SK-N-SH (cell line): ENCODE measurements around the gene DIRAS2. TPM values are rescaled to one million over a fixed set of nuclear protein-coding genes. Genes with fewer than 3 reads are reported as not detected.
"Not testable (repeated sequence)": the region's sequence is repeated elsewhere in the genome, so short reads cannot be mapped to it uniquely, and the experiment has no call there.

ENCODE experiments used
- CTCF ChIA-PET: fragments of 300-600, 350-600 bp; formaldehyde crosslinking; extraction: SDS; loops from one replicate; lab custom pipeline; 2021; lab: Yijun Ruan, JAX
- POLR2A ChIA-PET: fragments of 350-600 bp; sonication (Branson Sonifier 250); formaldehyde crosslinking; extraction: SDS; loops from one replicate; lab custom pipeline; 2020; ENCODE audit warnings: antibody characterized with exemption, inconsistent platforms; lab: Yijun Ruan, JAX
- DNase-seq: peaks from one replicate; pipeline ENCODE4 v3.0.0; 2012
- H2AFZ ChIP-seq: fragments of 200-600 bp; sonication (generic); 2 replicates; pipeline ENCODE4 v1.8.1; 2016; ENCODE audit warnings: antibody characterized with exemption, mild to moderate bottlenecking, low read depth
- H3F3A ChIP-seq: fragments of 200-600 bp; sonication (generic); replicated peaks from 2 replicates; pipeline ENCODE3; 2016; ENCODE audit warnings: antibody characterized with exemption, mild to moderate bottlenecking; ENCODE audit not compliant: insufficient read depth
- H3K27ac ChIP-seq, 2 experiments: fragments of 200-500 bp in 1 of 2; fragments of 200-600 bp in 1 of 2; sonication (Bioruptor generic) in 1 of 2; sonication (generic), shearing (Covaris generic) in 1 of 2; 2 replicates each; pipeline versions ENCODE4 v1.5.1 to v1.6.1; 2014 to 2016; ENCODE audit warnings: low read depth in 2 of 2, inconsistent platforms in 1 of 2, low read length in 1 of 2, mild to moderate bottlenecking in 1 of 2, mixed read lengths in 1 of 2
- H3K27me3 ChIP-seq: fragments of 200-600 bp; sonication (generic), shearing (Covaris generic); 2 replicates; pipeline ENCODE4 v1.6.1; 2016; ENCODE audit warnings: mixed run types; ENCODE audit not compliant: insufficient read depth
- H3K36me3 ChIP-seq, 2 experiments: fragments of 200-500 bp in 1 of 2; fragments of 200-600 bp in 1 of 2; sonication (Bioruptor generic) in 1 of 2; sonication (generic) in 1 of 2; replicated peaks in 1 of 2; 2 replicates each; pipeline versions ENCODE3 to v1.5.1; 2014 to 2016; ENCODE audit warnings: low read length in 1 of 2, mild to moderate bottlenecking in 1 of 2; ENCODE audit not compliant: insufficient read depth in 2 of 2, control insufficient read depth in 1 of 2
- H3K4me1 ChIP-seq, 2 experiments: fragments of 200-500 bp in 1 of 2; fragments of 200-600 bp in 1 of 2; sonication (Bioruptor generic) in 1 of 2; sonication (generic), shearing (Covaris generic) in 1 of 2; 2 replicates each; pipeline versions ENCODE4 v1.5.1 to v1.6.1; 2014 to 2016; ENCODE audit warnings: low read depth in 1 of 2, low read length in 1 of 2, mixed run types in 1 of 2; ENCODE audit not compliant: insufficient read depth in 2 of 2, control insufficient read depth in 1 of 2
- H3K4me2 ChIP-seq: fragments of 200-600 bp; sonication (generic), shearing (Covaris generic); 2 replicates; pipeline ENCODE4 v1.6.1; 2017; ENCODE audit warnings: mixed run types
- H3K4me3 ChIP-seq, 2 experiments: fragments of 200-500 bp in 1 of 2; fragments of 200-600 bp in 1 of 2; sonication (Bioruptor generic) in 1 of 2; sonication (generic), shearing (Covaris generic) in 1 of 2; 2 replicates each; pipeline versions ENCODE4 v1.5.1 to v1.8.1; 2014 to 2016; ENCODE audit warnings: low read depth in 2 of 2, inconsistent platforms in 1 of 2, low read length in 1 of 2, mild to moderate bottlenecking in 1 of 2, mixed read lengths in 1 of 2, moderate library complexity in 1 of 2
- H3K79me2 ChIP-seq: fragments of 200-600 bp; sonication (generic); 2 replicates; pipeline ENCODE4 v1.8.1; 2017; ENCODE audit warnings: mild to moderate bottlenecking; ENCODE audit not compliant: insufficient read depth
- H3K9ac ChIP-seq: fragments of 200-600 bp; sonication (generic); 2 replicates; pipeline ENCODE4 v1.6.1; 2017; ENCODE audit warnings: mixed run types
- H3K9me2 ChIP-seq: fragments of 200-600 bp; sonication (generic); 2 replicates; pipeline ENCODE4 v1.6.1; 2017; ENCODE audit warnings: mixed run types
- H3K9me3 ChIP-seq: fragments of 200-600 bp; sonication (generic); 2 replicates; pipeline ENCODE4 v1.6.1; 2017; ENCODE audit warnings: mixed run types, mild to moderate bottlenecking, moderate library complexity
- H4K20me1 ChIP-seq: fragments of 200-600 bp; sonication (generic); 2 replicates; pipeline ENCODE4 v1.6.1; 2017; ENCODE audit warnings: mild to moderate bottlenecking, mixed run types; ENCODE audit not compliant: insufficient read depth
- CHD2 ChIP-seq: fragments of 150-350 bp; IDR thresholded peaks from 2 replicates; pipeline ENCODE4 v1.6.1; 2018; ENCODE audit warnings: low read length; ENCODE audit not compliant: partially characterized antibody
- EZH2phosphoT487 ChIP-seq: fragments of 200-600 bp; sonication (generic); IDR thresholded peaks from 2 replicates; pipeline ENCODE4 v1.6.1; 2017; ENCODE audit warnings: low read depth, mixed run types, mild to moderate bottlenecking, antibody characterized with exemption, moderate library complexity, borderline replicate concordance
- FOSL2 ChIP-seq: IDR thresholded peaks from 2 replicates; pipeline ENCODE4 v1.4.0; 2012; ENCODE audit warnings: low read depth, mild to moderate bottlenecking, moderate library complexity, borderline replicate concordance
- NFIC ChIP-seq: IDR thresholded peaks from 2 replicates; pipeline ENCODE4 v1.4.0; 2012; ENCODE audit warnings: borderline replicate concordance
- NRF1 ChIP-seq: IDR thresholded peaks from 2 replicates; pipeline ENCODE4 v1.6.1; 2012; ENCODE audit warnings: low read depth, mild to moderate bottlenecking, low read length
- RAD21 ChIP-seq: IDR thresholded peaks from 2 replicates; pipeline ENCODE4 v1.6.1; 2012; ENCODE audit warnings: mild to moderate bottlenecking, low read length
- TCF12 ChIP-seq: IDR thresholded peaks from 2 replicates; pipeline ENCODE4 v1.4.0; 2012
- TEAD4 ChIP-seq: IDR thresholded peaks from 2 replicates; pipeline ENCODE4 v1.4.0; 2012; ENCODE audit warnings: mild to moderate bottlenecking, borderline replicate concordance; ENCODE audit not compliant: insufficient read depth
- WGBS: methylation state at CpG from one replicate; pipeline ENCODE4 v1.1.6; 2017; ENCODE audit warnings: low lambda C conversion rate; 5-methylcytosine and 5-hydroxymethylcytosine counted together
- polyA plus RNA-seq, 3 experiments: library from polyadenylated mRNA; depleted of rRNA; stranded (reverse); fragments of >200 nt; gene quantifications; 2 replicates each; pipeline ENCODE4 v1.2.3, GENCODE V29; 2012
- TF ChIP-seq, protein P1 (sequence below): fragments of 200-600 bp; sonication (generic); IDR thresholded peaks from 2 replicates; pipeline ENCODE4 v1.6.1; 2017; ENCODE audit warnings: antibody characterized with exemption, mild to moderate bottlenecking, moderate library complexity
- TF ChIP-seq, protein P2 (sequence below): fragments of 150-350 bp; IDR thresholded peaks from 2 replicates; pipeline ENCODE4 v1.6.1; 2016; ENCODE audit warnings: mild to moderate bottlenecking, low read depth, low read length
- TF ChIP-seq, protein P3 (sequence below): IDR thresholded peaks from 2 replicates; pipeline ENCODE4 v1.4.0; 2012; ENCODE audit warnings: low read depth
- TF ChIP-seq, protein P4 (sequence below): IDR thresholded peaks from 2 replicates; pipeline ENCODE4; 2012

Gene DIRAS2
- polyA plus RNA-seq, 1 of the 3 experiments (the other 2 are of a cell fraction): not detected

- H3K27me3 ChIP-seq: no peaks in the 10 kb centered on the region
- no peak for DNase-seq
- H3K36me3 ChIP-seq: no peaks in the 10 kb centered on the region
- no peaks in the 10 kb centered on the region for H3K4me1 ChIP-seq
- no peak overlapping the region for H3K4me2 ChIP-seq
- POLR2A ChIA-PET: no interaction called here
- H3K27ac ChIP-seq: no peak overlapping the region
- no peak overlapping the region for H2AFZ ChIP-seq
- no peaks in the 10 kb centered on the region for H3K9me2 ChIP-seq
- no peak overlapping the region for H3K9ac ChIP-seq
- no peaks in the 10 kb centered on the region for H3K79me2 ChIP-seq
- CTCF ChIA-PET: no interaction called here
- TF ChIP-seq, protein P1, sequence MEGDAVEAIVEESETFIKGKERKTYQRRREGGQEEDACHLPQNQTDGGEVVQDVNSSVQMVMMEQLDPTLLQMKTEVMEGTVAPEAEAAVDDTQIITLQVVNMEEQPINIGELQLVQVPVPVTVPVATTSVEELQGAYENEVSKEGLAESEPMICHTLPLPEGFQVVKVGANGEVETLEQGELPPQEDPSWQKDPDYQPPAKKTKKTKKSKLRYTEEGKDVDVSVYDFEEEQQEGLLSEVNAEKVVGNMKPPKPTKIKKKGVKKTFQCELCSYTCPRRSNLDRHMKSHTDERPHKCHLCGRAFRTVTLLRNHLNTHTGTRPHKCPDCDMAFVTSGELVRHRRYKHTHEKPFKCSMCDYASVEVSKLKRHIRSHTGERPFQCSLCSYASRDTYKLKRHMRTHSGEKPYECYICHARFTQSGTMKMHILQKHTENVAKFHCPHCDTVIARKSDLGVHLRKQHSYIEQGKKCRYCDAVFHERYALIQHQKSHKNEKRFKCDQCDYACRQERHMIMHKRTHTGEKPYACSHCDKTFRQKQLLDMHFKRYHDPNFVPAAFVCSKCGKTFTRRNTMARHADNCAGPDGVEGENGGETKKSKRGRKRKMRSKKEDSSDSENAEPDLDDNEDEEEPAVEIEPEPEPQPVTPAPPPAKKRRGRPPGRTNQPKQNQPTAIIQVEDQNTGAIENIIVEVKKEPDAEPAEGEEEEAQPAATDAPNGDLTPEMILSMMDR: no peak
- TF ChIP-seq NFIC: no peak
- TF ChIP-seq, protein P2, sequence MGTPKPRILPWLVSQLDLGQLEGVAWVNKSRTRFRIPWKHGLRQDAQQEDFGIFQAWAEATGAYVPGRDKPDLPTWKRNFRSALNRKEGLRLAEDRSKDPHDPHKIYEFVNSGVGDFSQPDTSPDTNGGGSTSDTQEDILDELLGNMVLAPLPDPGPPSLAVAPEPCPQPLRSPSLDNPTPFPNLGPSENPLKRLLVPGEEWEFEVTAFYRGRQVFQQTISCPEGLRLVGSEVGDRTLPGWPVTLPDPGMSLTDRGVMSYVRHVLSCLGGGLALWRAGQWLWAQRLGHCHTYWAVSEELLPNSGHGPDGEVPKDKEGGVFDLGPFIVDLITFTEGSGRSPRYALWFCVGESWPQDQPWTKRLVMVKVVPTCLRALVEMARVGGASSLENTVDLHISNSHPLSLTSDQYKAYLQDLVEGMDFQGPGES: no peak
- TF ChIP-seq EZH2phosphoT487: no peak
- no peak for TF ChIP-seq FOSL2
- no peak for TF ChIP-seq RAD21
- TF ChIP-seq TCF12: no peak
- TF ChIP-seq CHD2: no peak
- H3K4me3 ChIP-seq: no peak overlapping the region
- no peaks in the 10 kb centered on the region for H3F3A ChIP-seq
- no peaks in the 10 kb centered on the region for H3K9me3 ChIP-seq
- WGBS: 36% methylated on average over 4 of the region's 4 CpGs
- no peaks in the 10 kb centered on the region for H4K20me1 ChIP-seq
Observed at GRCh38 chr9:90658783-90659182, 16.2 kb upstream of the DIRAS2 start.

- TF ChIP-seq TEAD4 (no peak), NRF1 (no peak)
- TF ChIP-seq, protein P3, sequence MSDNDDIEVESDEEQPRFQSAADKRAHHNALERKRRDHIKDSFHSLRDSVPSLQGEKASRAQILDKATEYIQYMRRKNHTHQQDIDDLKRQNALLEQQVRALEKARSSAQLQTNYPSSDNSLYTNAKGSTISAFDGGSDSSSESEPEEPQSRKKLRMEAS: no peak
- TF ChIP-seq, protein P4, sequence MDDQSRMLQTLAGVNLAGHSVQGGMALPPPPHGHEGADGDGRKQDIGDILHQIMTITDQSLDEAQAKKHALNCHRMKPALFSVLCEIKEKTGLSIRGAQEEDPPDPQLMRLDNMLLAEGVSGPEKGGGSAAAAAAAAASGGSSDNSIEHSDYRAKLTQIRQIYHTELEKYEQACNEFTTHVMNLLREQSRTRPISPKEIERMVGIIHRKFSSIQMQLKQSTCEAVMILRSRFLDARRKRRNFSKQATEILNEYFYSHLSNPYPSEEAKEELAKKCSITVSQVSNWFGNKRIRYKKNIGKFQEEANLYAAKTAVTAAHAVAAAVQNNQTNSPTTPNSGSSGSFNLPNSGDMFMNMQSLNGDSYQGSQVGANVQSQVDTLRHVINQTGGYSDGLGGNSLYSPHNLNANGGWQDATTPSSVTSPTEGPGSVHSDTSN: no peak
- CTCF ChIA-PET: no interaction called here
- Histone ChIP-seq H3K79me2 (no peaks in the 10 kb centered on the region), H2AFZ (no peak overlapping the region), H3K9me2 (no peaks in the 10 kb centered on the region), H3K27ac (no peak overlapping the region), H3K36me3 (no peaks in the 10 kb centered on the region), H3K9me3 (no peaks in the 10 kb centered on the region), H3K9ac (no peak overlapping the region), H3K27me3 (no peaks in the 10 kb centered on the region), H3F3A (no peaks in the 10 kb centered on the region), H3K4me3 (no peak overlapping the region), H3K4me2 (no peak overlapping the region), H3K4me1 (no peaks in the 10 kb centered on the region), H4K20me1 (no peaks in the 10 kb centered on the region)
- POLR2A ChIA-PET: no interaction called here
- 8% methylated on average over 3 of the region's 3 CpGs for WGBS
- no peak for DNase-seq
Observed at GRCh38 chr9:90658181-90658580, 15.6 kb upstream of the DIRAS2 start.

- H3K27me3 ChIP-seq, POLR2A ChIA-PET, H3K4me1 ChIP-seq, CTCF ChIA-PET, H3K4me2 ChIP-seq, H4K20me1 ChIP-seq, DNase-seq, H3F3A ChIP-seq, H3K79me2 ChIP-seq, H3K9ac ChIP-seq, H3K4me3 ChIP-seq, H3K9me3 ChIP-seq, H2AFZ ChIP-seq, H3K27ac ChIP-seq, H3K36me3 ChIP-seq, H3K9me2 ChIP-seq: not testable (repeated sequence)
- 50% methylated on average over 6 of the region's 6 CpGs for WGBS
Observed at GRCh38 chr9:90656876-90657275, 14.3 kb upstream of the DIRAS2 start.
